PFSK-1 (cell line): ENCODE data around the gene AUTS2.

Source experiments
- FOXP2 ChIP-seq: optimal IDR thresholded peaks from 2 replicates; pipeline ENCODE3; 2011; ENCODE audit warnings: borderline replicate concordance, control low read depth, inconsistent platforms; ENCODE audit not compliant: insufficient read depth; ENCODE audit errors: extremely low read length, extremely low read depth
- POLR2AphosphoS5 ChIP-seq: IDR thresholded peaks from 2 replicates; pipeline ENCODE4 v1.6.1; 2012; ENCODE audit warnings: low read depth, mild to moderate bottlenecking, control low read depth, low read length, moderate library complexity
- REST ChIP-seq, 2 experiments: IDR thresholded peaks; 2 replicates each; pipeline versions ENCODE4 v1.6.1 to v1.8.0; 2011 to 2012; ENCODE audit warnings: low read depth in 2 of 2, low read length in 2 of 2, control low read depth in 1 of 2, inconsistent platforms in 1 of 2, mild to moderate bottlenecking in 1 of 2, moderate library complexity in 1 of 2; ENCODE audit not compliant: insufficient read depth in 1 of 2
- SIN3A ChIP-seq: IDR thresholded peaks from 2 replicates; pipeline ENCODE4 v1.6.1; 2012; ENCODE audit warnings: mild to moderate bottlenecking, low read length, moderate library complexity, borderline replicate concordance; ENCODE audit not compliant: insufficient read depth
- TAF1 ChIP-seq: IDR thresholded peaks from 2 replicates; pipeline ENCODE4 v1.6.1; 2012; ENCODE audit warnings: low read length, control low read depth, borderline replicate concordance; ENCODE audit not compliant: insufficient read depth

Gene AUTS2

DNA sequence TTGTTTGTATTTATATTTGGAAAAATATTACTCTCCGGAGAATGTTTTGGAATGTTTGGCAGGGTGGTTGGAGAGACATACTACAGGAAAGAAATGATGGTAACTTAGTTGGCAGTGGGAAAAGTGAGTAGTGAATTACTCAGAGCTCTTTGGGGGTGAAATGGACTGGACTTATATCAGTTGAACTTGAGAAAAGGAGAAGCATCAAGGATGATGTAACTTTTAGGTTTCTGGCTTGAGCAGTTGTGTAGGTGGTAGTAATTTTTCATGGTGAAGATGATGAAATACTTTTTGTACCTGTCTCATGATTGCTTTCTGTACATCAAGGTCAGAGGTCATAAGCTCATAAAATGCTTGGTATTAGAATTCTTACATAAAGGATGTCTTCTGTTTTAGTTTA, 617.2 kb downstream of the AUTS2 start:
- TF ChIP-seq REST (IDR thresholded peaks at IDR 0.05; ENCODE audit: insufficient read depth in 1 of 2, low read depth in 2 of 2, low read length in 2 of 2) (no peak), SIN3A (no peak)

- TF ChIP-seq POLR2AphosphoS5: no peak
- no peak for TF ChIP-seq FOXP2
- TF ChIP-seq REST (IDR thresholded peaks at IDR 0.05; ENCODE audit: insufficient read depth in 1 of 2, low read depth in 2 of 2, low read length in 2 of 2): no peak
These were observed 619.3 kb downstream of the AUTS2 start for GRCh38 chr7:70217571-70217970.

GRCh38 chr7:70218006-70218405, 619.7 kb downstream of the AUTS2 start:
- TF ChIP-seq SIN3A (no peak), FOXP2 (no peak)

GRCh38 chr7:70219061-70219460, 620.8 kb downstream of the AUTS2 start:
- TF ChIP-seq REST (IDR thresholded peaks at IDR 0.05; ENCODE audit: insufficient read depth in 1 of 2, low read depth in 2 of 2, low read length in 2 of 2) (no peak), TAF1 (no peak), POLR2AphosphoS5 (no peak), FOXP2 (no peak), SIN3A (no peak)

GRCh38 chr7:70229242-70229641, 631.0 kb downstream of the AUTS2 start:
- TF ChIP-seq TAF1 (no peak), FOXP2 (no peak), POLR2AphosphoS5 (no peak), REST (IDR thresholded peaks at IDR 0.05; ENCODE audit: insufficient read depth in 1 of 2, low read depth in 2 of 2, low read length in 2 of 2) (no peak), SIN3A (no peak)

DNA sequence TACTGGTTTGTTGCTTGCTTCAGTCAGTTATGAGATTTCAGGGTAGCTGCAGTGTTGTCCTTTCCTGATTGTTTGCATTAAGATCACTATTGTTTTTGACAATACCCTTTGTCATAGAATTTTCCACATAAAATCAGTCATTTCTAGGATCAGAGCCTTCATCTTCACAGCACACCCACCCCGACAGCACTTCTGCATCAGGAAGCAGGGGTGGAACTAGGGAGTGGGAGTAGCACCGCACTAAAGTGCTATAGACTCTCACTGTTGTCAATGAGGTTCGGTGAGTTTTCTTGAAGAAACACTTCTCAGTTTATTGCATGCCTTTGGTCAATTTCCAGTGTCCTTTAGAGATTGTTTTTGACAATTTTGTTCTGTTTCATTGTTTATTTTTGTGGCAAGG, 632.5 kb downstream of the AUTS2 start:
- TF ChIP-seq SIN3A (no peak), REST (IDR thresholded peaks at IDR 0.05; ENCODE audit: insufficient read depth in 1 of 2, low read depth in 2 of 2, low read length in 2 of 2) (no peak), TAF1 (no peak), POLR2AphosphoS5 (no peak), FOXP2 (no peak)
